Stimulated activated CD8-positive, alpha-beta memory T cell treated with anti-CD3 and anti-CD28 coated beads, Interleukin-2, amount 100 ng/mL, for 1 hour (primary cell): Measurements from ENCODE around the gene CADM2.

Experiments used
- DNase-seq, 2 donors: peaks; one replicate each; pipeline ENCODE4 v3.0.0-alpha.2; 2020; ENCODE audit warnings: low read depth in 2 of 2

Gene CADM2

GRCh38 chr3:85189731-85190130, 230.9 kb downstream of the CADM2 start:
- DNase-seq, result no peak

- no peak for DNase-seq
These were observed 234.8 kb downstream of the CADM2 start for GRCh38 chr3:85193565-85193964.

- no peak for DNase-seq
These were observed 249.9 kb downstream of the CADM2 start for GRCh38 chr3:85208650-85209049.

GRCh38 chr3:85210540-85210939, 251.8 kb downstream of the CADM2 start:
- no peak for DNase-seq

- no peak for DNase-seq
These were observed 270.2 kb downstream of the CADM2 start for GRCh38 chr3:85228966-85229365.

GRCh38 chr3:85244091-85244490, 285.3 kb downstream of the CADM2 start:
- DNase-seq, result no peak

GRCh38 chr3:85244519-85244918, 285.7 kb downstream of the CADM2 start:
- no peak for DNase-seq

GRCh38 chr3:85251766-85252165, 293.0 kb downstream of the CADM2 start:
- DNase-seq, result no peak

- no peak for DNase-seq
These were observed 293.9 kb downstream of the CADM2 start for GRCh38 chr3:85252686-85253085.

GRCh38 chr3:85254738-85255137, 295.9 kb downstream of the CADM2 start:
- no peak for DNase-seq

- DNase-seq, result no peak
These were observed 297.2 kb downstream of the CADM2 start for GRCh38 chr3:85255949-85256348.

- no peak for DNase-seq
These were observed 299.5 kb downstream of the CADM2 start for GRCh38 chr3:85258326-85258725.

GRCh38 chr3:85258819-85259218, 300.0 kb downstream of the CADM2 start:
- no peak for DNase-seq

GRCh38 chr3:85259748-85260147, 301.0 kb downstream of the CADM2 start:
- DNase-seq, result no peak

- DNase-seq, result no peak
These were observed 305.6 kb downstream of the CADM2 start for GRCh38 chr3:85264381-85264780.

- DNase-seq, result no peak
These were observed 311.7 kb downstream of the CADM2 start for GRCh38 chr3:85270488-85270887.

GRCh38 chr3:85271911-85272310, 313.1 kb downstream of the CADM2 start:
- DNase-seq, result no peak

- no peak for DNase-seq
These were observed 329.5 kb downstream of the CADM2 start for GRCh38 chr3:85288257-85288656.

GRCh38 chr3:85297291-85297690, 338.5 kb downstream of the CADM2 start:
- DNase-seq, result no peak

GRCh38 chr3:85298032-85298431, 339.2 kb downstream of the CADM2 start:
- DNase-seq, result no peak

- DNase-seq, result no peak
These were observed 344.4 kb downstream of the CADM2 start for GRCh38 chr3:85303156-85303555.

- DNase-seq, result no peak
These were observed 345.7 kb downstream of the CADM2 start for GRCh38 chr3:85304360-85304964.

GRCh38 chr3:85312331-85312730, 353.5 kb downstream of the CADM2 start:
- DNase-seq, result no peak

- DNase-seq, result no peak
These were observed 354.6 kb downstream of the CADM2 start for GRCh38 chr3:85313380-85313779.
